ENCODE measurements around the gene TAS1R3. TPM values are rescaled to one million over a fixed set of nuclear protein-coding genes. Genes with fewer than 3 reads are reported as not detected.

The TAS1R3 gene
- total and polyA plus RNA-seq, 2 experiments from 2014 or later: 0.14 TPM; not detected in 1

- Histone ChIP-seq H3K36me3 (ENCODE audit: insufficient read depth) (no peaks in the 10 kb centered on the region), H2AFZ (no peak overlapping the region), H3K27ac (ENCODE audit: low read depth) (no peak overlapping the region), H4K20me1 (replicated peaks; ENCODE audit: insufficient read depth) (no peaks in the 10 kb centered on the region), H3K4me3 (no peak overlapping the region), H3F3A (replicated peaks; ENCODE audit: low read depth) (no peaks in the 10 kb centered on the region), H3K4me2 (no peak overlapping the region), H3K9me2 (ENCODE audit: insufficient read depth) (no peaks in the 10 kb centered on the region), H3K79me2 (replicated peaks; ENCODE audit: insufficient read depth) (no peaks in the 10 kb centered on the region), H3K27me3 (ENCODE audit: insufficient read depth) (no peaks in the 10 kb centered on the region), H3K4me1 (ENCODE audit: insufficient read depth) (no peaks in the 10 kb centered on the region)
- no peak overlapping the region for H3K27ac Mint-ChIP-seq
- no peak overlapping the region for H3K4me3 Mint-ChIP-seq
- no peaks in the 10 kb centered on the region; the same call in 2 of the 3 replicates for H3K4me1 Mint-ChIP-seq
- H3K27me3 Mint-ChIP-seq (ENCODE audit: insufficient read depth, low read depth, poor library complexity): peaks cover 10% of the 10 kb centered on the region
- peaks cover 3% of the 10 kb centered on the region; the same call in 2 of the 3 replicates for H3K9me3 Mint-ChIP-seq
- no peaks in the 10 kb centered on the region for H3K36me3 Mint-ChIP-seq (ENCODE audit: low read depth)
- no peak for DNase-seq (ENCODE audit: low spot score)
- TF ChIP-seq EZH2 (IDR thresholded peaks at IDR 0.05; ENCODE audit: low read depth, unreplicated experiment): no peak
- TF ChIP-seq CREB1 (CRISPR knock-in tag; IDR thresholded peaks at IDR 0.05; ENCODE audit: low read depth): no peak
- TF ChIP-seq ZNF114 (CRISPR knock-in tag; IDR thresholded peaks at IDR 0.05): no peak
- TF ChIP-seq POLR2AphosphoS5 (IDR thresholded peaks at IDR 0.05; ENCODE audit: low read depth): no peak
- no peak for TF ChIP-seq NANOG (IDR thresholded peaks at IDR 0.05; ENCODE audit: borderline replicate concordance)
- TF ChIP-seq CTCF (conservative IDR thresholded peaks at IDR 0.05; ENCODE audit: low read depth in 2 of 2): no peak
- TF ChIP-seq REST (IDR thresholded peaks at IDR 0.05; ENCODE audit: unreplicated experiment): no peak
- TF ChIP-seq, protein P1, sequence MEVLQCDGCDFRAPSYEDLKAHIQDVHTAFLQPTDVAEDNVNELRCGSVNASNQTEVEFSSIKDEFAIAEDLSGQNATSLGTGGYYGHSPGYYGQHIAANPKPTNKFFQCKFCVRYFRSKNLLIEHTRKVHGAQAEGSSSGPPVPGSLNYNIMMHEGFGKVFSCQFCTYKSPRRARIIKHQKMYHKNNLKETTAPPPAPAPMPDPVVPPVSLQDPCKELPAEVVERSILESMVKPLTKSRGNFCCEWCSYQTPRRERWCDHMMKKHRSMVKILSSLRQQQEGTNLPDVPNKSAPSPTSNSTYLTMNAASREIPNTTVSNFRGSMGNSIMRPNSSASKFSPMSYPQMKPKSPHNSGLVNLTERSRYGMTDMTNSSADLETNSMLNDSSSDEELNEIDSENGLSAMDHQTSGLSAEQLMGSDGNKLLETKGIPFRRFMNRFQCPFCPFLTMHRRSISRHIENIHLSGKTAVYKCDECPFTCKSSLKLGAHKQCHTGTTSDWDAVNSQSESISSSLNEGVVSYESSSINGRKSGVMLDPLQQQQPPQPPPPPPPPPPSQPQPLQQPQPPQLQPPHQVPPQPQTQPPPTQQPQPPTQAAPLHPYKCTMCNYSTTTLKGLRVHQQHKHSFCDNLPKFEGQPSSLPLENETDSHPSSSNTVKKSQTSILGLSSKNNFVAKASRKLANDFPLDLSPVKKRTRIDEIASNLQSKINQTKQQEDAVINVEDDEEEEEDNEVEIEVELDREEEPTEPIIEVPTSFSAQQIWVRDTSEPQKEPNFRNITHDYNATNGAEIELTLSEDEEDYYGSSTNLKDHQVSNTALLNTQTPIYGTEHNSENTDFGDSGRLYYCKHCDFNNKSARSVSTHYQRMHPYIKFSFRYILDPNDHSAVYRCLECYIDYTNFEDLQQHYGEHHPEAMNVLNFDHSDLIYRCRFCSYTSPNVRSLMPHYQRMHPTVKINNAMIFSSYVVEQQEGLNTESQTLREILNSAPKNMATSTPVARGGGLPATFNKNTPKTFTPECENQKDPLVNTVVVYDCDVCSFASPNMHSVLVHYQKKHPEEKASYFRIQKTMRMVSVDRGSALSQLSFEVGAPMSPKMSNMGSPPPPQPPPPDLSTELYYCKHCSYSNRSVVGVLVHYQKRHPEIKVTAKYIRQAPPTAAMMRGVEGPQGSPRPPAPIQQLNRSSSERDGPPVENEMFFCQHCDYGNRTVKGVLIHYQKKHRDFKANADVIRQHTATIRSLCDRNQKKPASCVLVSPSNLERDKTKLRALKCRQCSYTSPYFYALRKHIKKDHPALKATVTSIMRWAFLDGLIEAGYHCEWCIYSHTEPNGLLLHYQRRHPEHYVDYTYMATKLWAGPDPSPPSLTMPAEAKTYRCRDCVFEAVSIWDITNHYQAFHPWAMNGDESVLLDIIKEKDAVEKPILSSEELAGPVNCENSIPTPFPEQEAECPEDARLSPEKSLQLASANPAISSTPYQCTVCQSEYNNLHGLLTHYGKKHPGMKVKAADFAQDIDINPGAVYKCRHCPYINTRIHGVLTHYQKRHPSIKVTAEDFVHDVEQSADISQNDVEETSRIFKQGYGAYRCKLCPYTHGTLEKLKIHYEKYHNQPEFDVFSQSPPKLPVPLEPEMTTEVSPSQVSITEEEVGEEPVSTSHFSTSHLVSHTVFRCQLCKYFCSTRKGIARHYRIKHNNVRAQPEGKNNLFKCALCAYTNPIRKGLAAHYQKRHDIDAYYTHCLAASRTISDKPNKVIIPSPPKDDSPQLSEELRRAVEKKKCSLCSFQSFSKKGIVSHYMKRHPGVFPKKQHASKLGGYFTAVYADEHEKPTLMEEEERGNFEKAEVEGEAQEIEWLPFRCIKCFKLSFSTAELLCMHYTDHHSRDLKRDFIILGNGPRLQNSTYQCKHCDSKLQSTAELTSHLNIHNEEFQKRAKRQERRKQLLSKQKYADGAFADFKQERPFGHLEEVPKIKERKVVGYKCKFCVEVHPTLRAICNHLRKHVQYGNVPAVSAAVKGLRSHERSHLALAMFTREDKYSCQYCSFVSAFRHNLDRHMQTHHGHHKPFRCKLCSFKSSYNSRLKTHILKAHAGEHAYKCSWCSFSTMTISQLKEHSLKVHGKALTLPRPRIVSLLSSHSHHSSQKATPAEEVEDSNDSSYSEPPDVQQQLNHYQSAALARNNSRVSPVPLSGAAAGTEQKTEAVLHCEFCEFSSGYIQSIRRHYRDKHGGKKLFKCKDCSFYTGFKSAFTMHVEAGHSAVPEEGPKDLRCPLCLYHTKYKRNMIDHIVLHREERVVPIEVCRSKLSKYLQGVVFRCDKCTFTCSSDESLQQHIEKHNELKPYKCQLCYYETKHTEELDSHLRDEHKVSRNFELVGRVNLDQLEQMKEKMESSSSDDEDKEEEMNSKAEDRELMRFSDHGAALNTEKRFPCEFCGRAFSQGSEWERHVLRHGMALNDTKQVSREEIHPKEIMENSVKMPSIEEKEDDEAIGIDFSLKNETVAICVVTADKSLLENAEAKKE (CRISPR knock-in tag; IDR thresholded peaks at IDR 0.05): no peak
- no peak for TF ChIP-seq JUNB (IDR thresholded peaks at IDR 0.05; ENCODE audit: unreplicated experiment)
- TF ChIP-seq, protein P2, sequence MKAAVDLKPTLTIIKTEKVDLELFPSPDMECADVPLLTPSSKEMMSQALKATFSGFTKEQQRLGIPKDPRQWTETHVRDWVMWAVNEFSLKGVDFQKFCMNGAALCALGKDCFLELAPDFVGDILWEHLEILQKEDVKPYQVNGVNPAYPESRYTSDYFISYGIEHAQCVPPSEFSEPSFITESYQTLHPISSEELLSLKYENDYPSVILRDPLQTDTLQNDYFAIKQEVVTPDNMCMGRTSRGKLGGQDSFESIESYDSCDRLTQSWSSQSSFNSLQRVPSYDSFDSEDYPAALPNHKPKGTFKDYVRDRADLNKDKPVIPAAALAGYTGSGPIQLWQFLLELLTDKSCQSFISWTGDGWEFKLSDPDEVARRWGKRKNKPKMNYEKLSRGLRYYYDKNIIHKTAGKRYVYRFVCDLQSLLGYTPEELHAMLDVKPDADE (IDR thresholded peaks at IDR 0.05): no peak
- no peak for TF ChIP-seq ZNF331 (CRISPR knock-in tag; IDR thresholded peaks at IDR 0.05; ENCODE audit: low read depth)
- no peak for TF ChIP-seq STAT1 (IDR thresholded peaks at IDR 0.05; ENCODE audit: unreplicated experiment)
- TF ChIP-seq EZH2phosphoT487 (IDR thresholded peaks at IDR 0.05; ENCODE audit: unreplicated experiment): no peak
- no peak for ATAC-seq
Measured at GRCh38 chr1:1286313-1287261, 44.5 kb upstream of the TAS1R3 start.
